GF-D8 (cell line): Measurements from ENCODE around the gene CYTH1.
A peak's percentile ranks its signal among the peaks of the same experiment; 100 is the strongest.

Experiments
- DNase-seq: peaks from one replicate; lab custom pipeline; 2025; lab: John Stamatoyannopoulos, UW

Gene CYTH1

DNA sequence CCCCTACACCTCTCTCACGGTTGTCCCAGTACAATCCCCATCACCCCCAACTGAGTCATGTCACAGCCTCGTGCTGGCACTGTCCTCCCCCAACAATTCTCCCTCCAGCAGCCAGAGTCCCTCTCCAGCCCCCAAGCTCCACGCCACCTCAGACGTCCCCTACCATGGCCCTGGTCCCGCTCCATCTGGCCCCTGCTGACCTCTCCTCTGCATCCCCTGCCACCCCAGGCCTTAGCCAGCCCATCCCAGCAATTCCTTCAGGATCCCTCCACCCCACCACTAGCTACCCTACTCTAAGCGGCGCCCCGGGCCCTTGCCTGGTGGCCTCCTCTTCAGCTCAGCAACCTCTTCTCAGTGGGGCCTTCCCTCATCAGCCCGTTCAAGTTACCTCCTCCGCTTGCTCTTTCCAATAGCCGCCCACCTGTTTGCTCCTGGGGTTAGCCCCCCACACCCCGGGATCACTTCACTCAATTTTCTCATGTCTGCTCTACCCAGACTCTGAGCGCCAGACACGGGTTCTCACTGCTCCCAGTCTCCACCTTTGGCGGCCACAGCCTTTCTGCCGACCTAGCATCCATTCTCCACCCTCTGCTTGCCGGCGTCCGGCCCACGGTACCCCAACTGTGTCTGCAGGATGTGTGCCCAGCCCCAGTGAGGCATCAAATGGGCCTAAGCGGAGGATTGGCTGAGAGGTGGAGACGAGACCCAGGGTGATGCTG lies 112.7 kb downstream of the CYTH1 start:
- DNase-seq, result no peak

DNA sequence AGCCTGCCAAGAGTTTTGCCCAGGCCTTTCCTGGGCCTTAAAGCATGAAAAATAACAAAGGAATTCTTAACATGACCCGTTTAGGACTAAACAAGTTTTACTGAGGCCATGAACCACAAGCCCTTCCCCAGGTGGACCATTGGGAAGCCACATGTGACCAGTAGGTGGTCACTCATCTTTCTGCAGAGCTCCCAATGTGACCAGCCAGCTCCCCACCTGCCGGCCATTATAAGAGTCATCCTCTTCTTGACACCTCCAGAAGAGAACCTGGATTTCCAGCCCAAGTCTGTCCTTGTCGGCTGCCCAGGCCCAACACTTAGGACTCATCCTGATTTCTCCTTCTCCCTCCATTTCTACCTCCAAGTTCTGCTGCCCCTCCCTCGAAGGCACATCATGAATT lies 113.2 kb downstream of the CYTH1 start:
- DNase-seq, result no peak

DNA sequence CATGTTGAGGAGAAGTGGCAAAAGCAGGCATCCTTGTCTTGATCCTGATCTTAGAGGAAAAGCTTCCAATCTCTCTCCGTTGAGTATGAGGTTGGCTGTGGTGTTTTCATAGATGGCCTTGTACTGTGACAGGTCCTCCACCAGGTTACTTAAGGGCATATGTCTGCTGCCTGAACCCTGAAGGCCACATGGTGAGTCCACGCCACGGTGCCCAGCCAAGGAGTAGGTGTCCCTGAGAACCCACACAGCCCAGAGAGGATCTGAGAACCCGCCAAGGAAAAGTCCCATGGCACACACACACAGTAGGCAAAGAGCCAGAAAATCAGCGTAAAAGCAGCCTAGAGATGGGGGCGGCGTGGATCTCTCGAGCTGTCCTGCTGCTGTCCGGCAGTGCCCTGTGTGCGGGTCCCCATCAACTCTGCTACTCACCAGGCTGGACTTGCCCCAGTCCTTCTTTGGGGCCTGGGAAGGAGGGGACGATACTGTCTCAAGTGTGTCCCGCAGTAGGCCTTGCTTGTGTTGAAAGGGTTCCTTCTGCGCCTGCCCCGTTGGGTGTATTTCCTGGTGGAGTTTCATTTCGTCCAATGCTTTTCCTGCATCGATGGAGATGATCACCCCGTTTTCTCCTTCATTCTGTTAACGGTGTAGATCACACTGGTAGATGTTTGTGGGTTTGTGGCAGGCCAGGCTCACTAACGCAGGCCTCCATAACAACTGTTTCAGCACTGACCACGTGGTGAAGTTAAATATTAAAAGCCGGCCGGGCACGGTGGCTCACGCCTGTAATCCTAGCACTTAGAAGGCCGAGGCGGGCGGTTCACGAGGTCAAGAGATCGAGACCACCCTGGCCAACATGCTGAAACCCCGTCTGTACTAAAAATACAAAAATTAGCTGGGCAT lies 114.1 kb downstream of the CYTH1 start:
- DNase-seq, result no peak

DNA sequence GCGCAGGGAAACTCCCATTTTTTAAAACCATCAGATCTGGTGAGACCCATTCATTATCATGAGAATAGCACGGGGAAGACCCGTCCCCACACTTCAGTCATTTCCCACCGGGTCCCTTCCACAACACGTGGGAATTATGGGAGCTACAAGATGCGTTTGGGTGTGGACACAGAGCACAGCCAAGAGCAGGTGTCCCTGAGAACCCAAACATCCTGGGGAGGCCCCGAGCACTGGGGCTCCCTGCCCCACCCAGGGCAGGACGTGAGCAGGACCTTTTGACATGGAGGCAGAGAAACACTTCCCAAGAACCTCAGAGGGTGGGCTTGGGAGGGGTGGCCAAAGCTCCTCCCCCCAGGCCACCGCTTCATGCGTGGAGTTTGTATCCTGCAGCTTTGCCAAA lies 115.0 kb downstream of the CYTH1 start:
- DNase-seq, result no peak

DNA sequence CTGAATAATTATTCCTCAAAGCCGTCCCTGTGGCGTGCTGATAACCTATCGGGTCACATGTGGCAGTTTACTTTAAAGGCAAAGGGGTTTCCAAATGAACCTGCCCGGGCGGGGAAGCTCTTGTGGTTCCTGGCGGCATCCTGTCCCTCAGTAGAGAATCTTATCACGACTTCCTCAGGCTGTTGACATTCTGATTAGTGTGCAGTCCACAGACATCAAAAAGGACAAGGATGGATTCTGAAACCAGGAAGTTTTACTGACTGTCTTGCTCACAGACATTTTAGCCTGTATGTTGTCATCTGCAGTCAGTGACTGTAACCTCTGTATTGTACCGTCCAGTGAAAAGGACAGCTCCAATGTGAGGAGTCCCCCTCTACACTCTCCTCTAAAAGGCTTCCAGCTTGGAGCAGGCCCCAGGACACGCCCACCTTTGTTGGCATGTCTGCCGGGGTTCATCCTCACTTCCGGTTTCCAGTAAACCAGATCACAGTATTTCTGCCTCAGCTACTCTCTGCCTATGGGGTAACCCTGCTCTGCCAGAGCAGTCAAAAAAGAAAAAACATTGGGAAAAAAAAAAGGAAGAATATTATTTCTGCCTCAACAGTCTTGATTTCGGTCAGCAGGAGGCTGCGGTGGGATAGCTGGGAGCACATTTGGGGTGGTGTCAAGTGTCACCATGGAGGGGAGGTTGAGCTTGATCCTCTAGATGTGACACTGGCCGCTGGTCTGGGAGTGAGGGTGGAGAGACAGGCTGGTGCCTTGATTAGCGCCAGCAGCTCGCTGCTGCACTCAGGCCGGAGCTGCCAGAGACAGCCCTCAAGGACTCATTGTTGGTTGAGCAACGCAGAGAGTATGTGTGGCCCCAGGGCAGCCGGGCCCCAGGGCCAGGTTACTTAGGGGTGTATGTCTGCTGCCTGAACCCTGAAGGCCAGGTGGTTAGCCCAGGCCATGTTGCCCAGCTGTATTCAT lies 115.8 kb downstream of the CYTH1 start:
- DNase-seq, result peak; percentile 84

DNA sequence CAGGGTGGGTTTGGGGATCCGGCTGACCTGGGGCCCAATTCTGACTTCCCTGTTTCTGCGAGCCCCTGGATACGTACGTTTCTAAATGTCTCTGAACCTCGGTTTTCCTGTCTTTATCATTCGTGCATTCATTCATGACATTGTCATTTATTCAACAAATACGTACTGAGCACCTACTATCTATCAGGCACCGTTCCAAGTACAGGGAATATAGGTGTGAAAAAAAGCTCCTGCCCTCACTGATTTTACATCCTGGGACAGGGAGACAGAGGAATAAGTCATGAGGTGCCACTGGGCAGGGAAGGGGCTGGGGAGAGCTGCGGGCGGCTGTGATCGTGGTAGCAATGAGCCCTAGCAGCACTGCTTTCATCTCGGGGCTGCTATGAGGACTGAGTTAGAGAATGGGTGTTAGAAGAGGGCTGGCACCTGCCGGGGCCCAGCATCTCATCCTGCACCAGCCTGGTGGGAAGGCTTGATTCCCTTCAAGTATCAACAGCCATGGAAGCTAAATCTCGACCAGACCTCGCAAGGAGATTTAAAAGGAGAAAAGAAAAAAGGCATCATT lies 116.6 kb downstream of the CYTH1 start:
- no peak for DNase-seq

DNA sequence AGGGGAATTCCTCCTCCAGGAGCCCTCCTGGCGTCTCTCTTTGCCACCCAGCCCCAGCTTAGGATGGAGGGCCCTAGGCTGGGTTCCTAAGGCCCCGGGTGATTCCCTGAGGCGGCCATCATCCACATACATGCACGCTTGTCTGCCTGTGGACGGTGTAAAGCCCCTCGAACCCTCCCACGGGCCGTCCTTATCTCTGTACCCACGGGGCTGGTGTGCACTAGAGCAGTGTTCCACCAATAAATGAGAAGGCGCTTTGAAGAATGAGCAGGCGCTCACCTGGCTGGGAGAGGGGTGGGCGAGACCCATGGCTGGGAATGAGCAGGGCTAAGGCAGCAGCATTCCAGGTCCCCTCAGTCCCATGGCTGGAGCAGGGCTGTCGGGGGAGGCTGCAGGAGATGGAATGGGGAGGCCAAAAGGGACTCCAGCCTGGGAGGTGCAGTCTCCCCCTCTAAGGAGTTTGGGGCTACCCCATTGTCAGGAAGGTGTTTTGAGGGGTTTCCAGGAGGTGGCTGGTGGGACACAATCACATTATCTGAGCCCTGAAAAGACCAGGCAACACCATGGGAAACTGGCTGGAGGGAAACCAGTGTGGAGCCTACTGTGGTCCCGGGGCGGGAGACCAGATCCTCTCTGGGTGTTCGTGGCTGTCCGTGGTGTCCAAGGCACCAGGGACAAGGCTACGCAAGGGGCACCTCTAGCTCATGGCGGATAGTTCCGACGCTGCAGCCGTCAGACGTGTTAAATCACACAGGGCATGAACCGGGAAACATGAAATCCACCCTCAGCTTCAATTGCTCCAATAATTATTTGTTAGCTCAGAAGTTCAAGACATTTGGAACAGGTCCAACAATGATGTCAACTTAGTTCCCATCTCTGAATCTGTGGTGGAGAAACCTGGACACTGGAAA lies 117.3 kb downstream of the CYTH1 start:
- DNase-seq, result no peak

DNA sequence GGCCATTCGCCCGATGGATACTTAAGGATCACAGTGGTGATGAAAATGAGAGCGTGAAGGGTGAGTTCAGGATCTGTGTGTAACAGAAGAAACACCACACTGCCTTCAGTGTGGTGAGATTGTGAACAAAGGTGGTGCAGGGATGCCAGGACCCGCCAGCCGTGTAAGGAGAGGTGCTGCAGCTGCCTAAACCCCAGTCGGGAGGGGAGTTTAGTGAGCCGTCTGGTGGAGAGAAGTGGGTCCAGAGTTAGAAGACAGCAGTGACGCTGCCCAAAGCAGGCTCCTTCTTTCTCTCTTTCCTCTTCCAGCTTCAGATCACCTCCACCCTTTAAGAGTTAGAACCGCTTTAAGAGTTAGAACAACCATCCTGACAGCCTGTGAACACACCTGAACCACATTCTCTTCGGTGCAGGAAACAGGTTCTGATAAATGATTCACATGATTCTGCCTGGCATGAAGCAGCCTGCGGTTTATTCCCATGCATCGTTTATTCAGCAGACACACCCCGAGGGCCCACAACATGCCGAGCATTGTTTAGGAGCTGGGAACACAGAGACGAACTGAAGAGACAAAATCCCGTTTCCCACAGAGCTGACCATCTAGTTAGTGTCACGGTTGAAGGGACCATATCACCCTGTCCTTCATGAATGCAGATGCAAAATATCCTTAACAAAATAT lies 120.8 kb downstream of the CYTH1 start:
- DNase-seq, result no peak

DNA sequence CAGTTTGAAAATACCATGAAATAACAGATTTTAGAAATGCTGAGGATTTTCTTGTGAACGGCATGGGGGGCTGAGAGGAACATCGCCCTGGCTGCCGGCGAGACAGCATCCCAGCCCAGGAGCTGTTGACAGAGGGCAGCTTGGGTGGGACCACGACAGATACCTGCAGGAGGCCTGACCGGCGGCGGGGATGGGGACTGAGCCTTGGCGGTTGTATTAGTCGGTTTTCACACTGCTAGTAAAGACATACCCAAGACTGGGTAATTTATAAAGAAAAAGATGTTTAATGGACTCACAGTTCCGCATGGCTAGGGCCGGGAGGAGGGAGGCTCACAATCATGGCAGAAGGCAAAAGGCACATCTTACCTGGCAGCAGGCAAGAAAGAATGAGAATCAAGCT lies 122.5 kb downstream of the CYTH1 start:
- no peak for DNase-seq

DNA sequence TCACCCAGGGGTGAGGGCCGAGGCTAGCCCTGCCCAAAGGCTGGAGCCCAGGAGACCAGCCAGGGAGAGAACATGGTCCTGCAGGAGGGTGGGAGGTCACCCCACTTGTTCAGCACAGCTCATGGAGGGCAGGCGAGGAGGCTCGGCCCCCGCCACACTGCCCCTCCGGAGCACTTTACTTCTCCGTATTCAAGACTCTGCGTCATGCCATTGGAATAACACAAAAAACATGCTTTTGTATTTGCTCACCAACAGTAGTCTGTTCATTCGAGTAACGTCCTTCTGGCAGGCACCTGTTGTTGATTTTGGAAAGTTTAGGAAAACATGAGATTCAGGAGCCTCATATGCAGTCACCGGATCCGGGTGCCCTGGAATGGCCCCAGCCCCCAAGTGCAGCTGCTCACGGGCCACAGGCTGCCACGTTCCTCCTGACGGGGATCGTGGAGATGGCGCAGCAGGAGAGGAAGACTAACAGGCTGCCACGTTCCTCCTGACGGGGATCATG lies 123.7 kb downstream of the CYTH1 start:
- no peak for DNase-seq

DNA sequence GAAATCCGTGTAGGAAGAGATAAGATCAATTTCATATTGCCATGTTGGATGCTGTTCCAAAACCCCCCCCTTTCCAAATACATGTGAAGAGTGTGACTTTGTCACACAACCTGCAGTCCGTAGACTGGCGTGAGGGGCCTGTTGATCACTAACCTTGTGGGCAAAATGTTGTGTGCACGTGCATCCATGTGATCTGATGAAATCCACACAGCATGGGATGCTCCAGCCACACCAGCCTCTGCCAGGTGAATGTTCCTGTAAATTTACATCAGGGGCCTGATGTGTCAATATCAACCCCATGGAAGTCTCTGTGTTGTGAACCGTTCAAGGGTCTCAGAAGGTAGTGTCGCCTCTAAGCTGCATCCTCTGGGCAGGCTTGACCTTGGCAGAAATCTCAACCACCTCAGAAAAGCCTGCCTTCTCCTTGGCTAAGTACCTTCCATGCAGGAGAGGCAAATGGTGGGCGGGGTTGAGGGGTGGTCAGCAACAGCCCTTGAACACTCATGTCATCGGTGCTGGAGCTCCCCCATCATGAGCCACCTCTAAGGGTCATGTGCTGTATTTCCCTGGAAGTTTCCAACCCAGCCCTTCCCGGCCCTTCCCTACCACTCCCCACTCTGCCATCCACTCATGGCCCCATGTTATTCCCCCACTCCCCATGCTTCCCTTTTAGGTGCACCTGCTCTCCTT lies 126.7 kb downstream of the CYTH1 start:
- no peak for DNase-seq

DNA sequence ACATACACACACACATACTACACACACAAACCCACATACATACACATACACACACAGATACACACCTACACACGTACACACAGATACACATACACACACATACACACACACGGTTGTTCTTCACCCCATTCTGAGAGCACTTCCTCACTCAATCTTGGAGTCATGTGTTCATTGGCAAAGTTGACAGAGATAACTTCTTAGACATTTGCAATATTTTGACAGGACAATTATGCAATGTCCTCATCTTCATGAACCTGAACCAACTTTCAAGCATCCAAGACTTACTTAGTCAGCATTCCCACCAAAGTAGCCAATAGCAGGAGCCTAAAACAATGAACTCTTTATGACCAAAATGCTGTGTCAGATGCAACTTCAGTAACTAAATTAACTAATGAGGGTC lies 127.7 kb downstream of the CYTH1 start:
- no peak for DNase-seq

DNA sequence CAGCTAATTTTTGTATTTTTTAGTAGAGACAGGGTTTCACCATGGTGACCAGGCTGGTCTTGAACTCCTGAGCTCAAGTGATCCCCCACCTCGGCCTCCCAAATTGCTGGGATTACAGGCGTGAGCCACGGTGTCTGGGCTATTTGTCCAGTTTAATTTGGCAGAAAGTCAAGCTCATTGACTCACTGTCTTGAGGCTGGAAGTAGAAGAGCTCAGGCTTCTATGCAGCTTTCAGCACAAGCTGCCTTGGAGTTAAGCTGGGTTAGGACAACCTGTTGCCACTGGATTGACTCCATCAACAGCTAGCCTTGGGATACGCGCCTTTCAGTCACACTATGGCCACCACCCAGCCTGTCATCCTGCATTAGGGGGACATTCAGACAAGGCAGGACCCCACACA lies 128.7 kb downstream of the CYTH1 start:
- DNase-seq, result no peak

DNA sequence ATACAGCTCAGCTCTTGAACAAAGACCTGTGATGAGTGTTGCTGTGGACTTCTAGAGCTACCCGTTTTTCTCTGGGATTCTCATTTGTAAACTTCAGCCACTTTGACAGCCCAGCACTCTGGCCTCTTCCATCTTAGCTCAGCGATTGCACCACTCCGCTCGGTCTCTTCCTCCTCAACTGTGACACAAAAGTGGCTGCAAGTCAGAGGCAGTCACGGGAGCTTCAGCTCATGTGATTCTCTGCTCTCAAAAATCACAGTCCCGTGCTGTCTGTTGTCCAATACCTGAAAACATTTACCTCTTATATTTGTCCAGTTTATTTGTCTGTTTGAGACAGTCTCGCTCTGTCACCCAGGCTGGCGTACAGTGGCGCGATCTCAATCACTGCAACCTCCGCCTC lies 129.2 kb downstream of the CYTH1 start:
- no peak for DNase-seq

DNA sequence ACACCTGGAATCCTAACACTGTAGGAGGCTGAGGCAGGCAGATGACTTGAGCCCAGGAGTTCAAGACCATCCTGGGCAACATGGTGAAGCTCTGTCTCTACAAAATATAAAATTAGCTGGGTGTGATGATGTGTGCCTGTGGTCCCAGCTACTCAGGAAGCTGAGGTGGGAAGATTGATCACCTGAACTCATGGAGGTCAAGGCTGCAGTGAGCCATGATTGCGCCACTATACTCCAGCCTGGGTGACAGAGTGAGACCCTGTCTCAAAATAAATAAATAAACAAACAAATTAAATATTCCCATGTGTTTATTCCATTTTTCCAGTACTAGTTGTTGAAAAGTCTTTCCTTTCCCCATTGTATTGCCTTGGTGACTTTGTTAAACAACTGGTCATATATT lies 130.0 kb downstream of the CYTH1 start:
- DNase-seq, result no peak

DNA sequence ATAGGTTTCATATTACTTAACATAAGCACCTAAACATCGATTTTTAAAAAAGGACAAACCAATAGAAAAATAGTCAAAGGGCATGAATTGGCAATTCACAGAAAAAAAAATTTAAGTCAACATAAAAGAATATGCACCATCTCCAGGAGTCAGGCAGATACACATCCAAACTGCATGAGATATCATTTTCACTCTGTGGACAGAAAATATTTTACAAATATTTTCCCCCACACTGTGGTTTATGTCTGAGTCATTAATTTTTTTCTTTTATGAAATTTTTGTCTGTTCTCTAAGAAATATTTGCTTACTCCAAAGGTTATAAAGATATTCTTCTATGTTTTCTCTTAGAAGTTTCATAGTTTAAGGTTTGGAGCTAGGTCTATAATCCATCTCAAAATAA lies 130.5 kb downstream of the CYTH1 start:
- DNase-seq, result no peak

DNA sequence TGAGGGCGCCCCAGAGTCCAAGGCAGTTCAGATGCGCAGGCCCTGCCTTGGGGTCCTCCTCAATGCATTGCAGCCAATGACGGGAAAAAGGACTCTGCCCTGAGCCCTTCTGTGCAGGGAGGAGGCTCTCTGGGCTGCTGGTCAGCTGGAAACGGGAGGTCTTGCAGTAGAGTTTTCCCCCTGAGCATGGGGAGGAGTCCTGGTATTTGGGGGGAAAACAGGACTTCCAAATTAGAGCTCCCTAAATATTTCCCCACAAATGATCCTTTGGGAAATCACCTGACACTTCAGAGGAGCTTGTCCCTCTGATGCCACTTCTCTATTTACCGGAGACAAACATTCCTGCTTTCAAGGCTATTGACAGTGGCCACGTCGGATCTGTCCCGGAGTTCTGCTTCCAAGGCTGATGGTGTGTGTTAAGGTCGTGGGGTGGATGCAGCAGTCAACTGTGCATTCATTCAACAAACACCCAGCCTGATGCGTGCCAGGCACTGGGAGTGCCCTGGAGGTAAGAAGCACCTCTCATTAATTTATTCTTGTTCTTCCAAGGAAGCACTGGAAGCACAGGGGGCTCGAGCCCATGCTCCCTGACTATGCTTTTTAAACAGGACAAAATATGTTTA lies 131.9 kb downstream of the CYTH1 start:
- no peak for DNase-seq

DNA sequence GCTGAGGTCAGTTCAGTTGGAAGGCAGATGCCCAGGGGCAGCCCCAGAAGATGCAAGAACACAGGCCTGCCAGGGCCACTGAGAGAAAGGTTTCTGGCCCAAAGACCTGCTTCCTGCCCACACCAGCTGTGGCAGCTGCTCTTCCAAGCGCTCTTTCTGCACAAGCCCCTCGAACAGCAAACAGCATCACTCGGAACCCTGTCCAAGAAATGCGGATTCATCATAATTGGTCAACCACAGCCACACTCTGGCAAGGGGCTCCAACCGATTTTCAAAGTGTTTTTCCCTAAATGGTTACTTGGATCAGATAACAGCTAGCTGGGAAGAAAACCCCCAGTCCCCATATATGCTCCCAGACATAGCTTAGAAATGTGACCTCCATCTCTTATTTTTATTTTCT lies 133.8 kb downstream of the CYTH1 start:
- DNase-seq, result no peak

DNA sequence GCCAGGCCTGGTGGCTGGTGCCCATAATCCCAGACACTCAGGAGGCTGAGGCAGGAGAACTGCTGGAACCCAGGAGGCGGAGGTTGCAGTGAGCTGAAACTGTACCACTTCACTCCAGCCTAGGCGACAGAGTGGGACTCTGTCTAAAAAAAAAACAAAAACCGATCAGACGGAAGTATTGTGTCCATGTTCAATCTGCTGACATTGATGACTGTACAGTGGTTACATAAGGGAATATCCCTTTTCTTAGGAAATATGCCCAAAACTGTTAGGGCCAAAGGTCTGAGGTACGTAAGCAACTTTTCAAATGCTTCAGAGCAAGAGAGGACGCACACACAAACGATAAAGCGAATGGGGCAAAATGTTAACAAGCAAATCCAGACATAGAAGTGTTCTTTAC lies 135.0 kb downstream of the CYTH1 start:
- DNase-seq, result no peak
